HepG2 (cell line): ENCODE results near the gene AAGAB. TPM values are rescaled to one million over a fixed set of nuclear protein-coding genes. Genes with fewer than 3 reads are reported as not detected.

Experiments
- ATAC-seq: fragments of 200-7000 bp; cut with Tn5 transposase; 3 replicates; pipeline ENCODE4 v1.9.1; 2020; ENCODE audit warnings: mild to moderate bottlenecking, moderate library complexity
- BruUV-seq: library from RNA; stranded (reverse); fragments of 400-500 nt; replicated peaks from 2 replicates; lab custom pipeline; 2021; lab: Mats Ljungman, UMichigan
- CTCF ChIA-PET: fragments of 300-600 bp; formaldehyde crosslinking; extraction: SDS; loops from one replicate; lab custom pipeline; 2021; ENCODE audit warnings: low total read pairs, inconsistent platforms, low intra/inter-chr PET ratio; lab: Yijun Ruan, JAX
- POLR2A ChIA-PET: fragments of 350-600 bp; sonication (Branson Sonifier 250); formaldehyde crosslinking; loops from one replicate; lab custom pipeline; 2020; ENCODE audit warnings: antibody characterized with exemption, inconsistent platforms; lab: Yijun Ruan, JAX
- DNase-seq: peaks from one replicate; pipeline ENCODE4 v3.0.0-alpha.2; 2015; ENCODE audit warnings: low spot score
- FAIRE-seq: peaks from 3 replicates; lab custom pipeline; 2011; peaks lifted over from hg19 to GRCh38; lab: Jason Lieb, UNC
- H2AFZ ChIP-seq: one replicate; pipeline ENCODE4 v1.6.1; 2011; ENCODE audit warnings: low read length, inconsistent platforms
- H3K27ac ChIP-seq: fragments of 300-600 bp; 3 replicates; pipeline ENCODE4 v1.8.0; 2011; ENCODE audit warnings: mixed run types, mild to moderate bottlenecking, mixed read lengths, low read length, inconsistent platforms; ENCODE audit not compliant: insufficient read depth; ENCODE audit errors: extremely low read length
- H3K27me3 ChIP-seq, 2 experiments: fragments of 200-600 bp in 1 of 2; 2 replicates in 1 of 2; 3 replicates in 1 of 2; pipeline versions ENCODE4 v1.6.0 to v1.8.0; 2011; ENCODE audit warnings: low read length in 2 of 2, mild to moderate bottlenecking in 2 of 2, moderate library complexity in 2 of 2, inconsistent platforms in 1 of 2; ENCODE audit not compliant: insufficient read depth in 2 of 2, control insufficient read depth in 1 of 2
- H3K36me3 ChIP-seq, 2 experiments: fragments of 200-600 bp in 1 of 2; replicated peaks in 1 of 2; 2 replicates in 1 of 2; 3 replicates in 1 of 2; pipeline versions ENCODE4 v1.5.1 to v1.8.0; 2011; ENCODE audit warnings: low read length in 2 of 2, inconsistent platforms in 1 of 2; ENCODE audit not compliant: insufficient read depth in 2 of 2, control insufficient read depth in 1 of 2
- H3K4me1 ChIP-seq: 2 replicates; pipeline ENCODE4 v1.5.1; 2012; ENCODE audit warnings: low read length, inconsistent platforms; ENCODE audit not compliant: insufficient read depth
- H3K4me2 ChIP-seq: 2 replicates; pipeline ENCODE4 v1.6.0; 2011; ENCODE audit warnings: low read depth, low read length, inconsistent platforms
- H3K4me3 ChIP-seq, 3 experiments: fragments of 200-600 bp in 1 of 3; sonication (generic), shearing (Covaris generic) in 1 of 3; replicated peaks in 1 of 3; 2 replicates each; pipeline ENCODE4 v1.5.1; 2011 to 2016; ENCODE audit warnings: low read length in 3 of 3, inconsistent platforms in 2 of 3, low read depth in 2 of 3, mild to moderate bottlenecking in 2 of 3, control low read depth in 1 of 3, mixed read lengths in 1 of 3; ENCODE audit not compliant: insufficient read depth in 1 of 3
- H3K79me2 ChIP-seq: one replicate; pipeline ENCODE4 v1.6.1; 2011; ENCODE audit warnings: low read length, inconsistent platforms; ENCODE audit not compliant: insufficient read depth
- H3K9ac ChIP-seq: 2 replicates; pipeline ENCODE4 v1.6.0; 2011; ENCODE audit warnings: mild to moderate bottlenecking, low read depth, low read length, inconsistent platforms; ENCODE audit not compliant: insufficient read depth
- H3K9me3 ChIP-seq: 2 replicates; pipeline ENCODE4 v1.5.1; 2012; ENCODE audit warnings: mild to moderate bottlenecking, low read length
- H4K20me1 ChIP-seq: 2 replicates; pipeline ENCODE4 v1.6.0; 2011; ENCODE audit warnings: inconsistent platforms, mild to moderate bottlenecking, low read length, moderate library complexity; ENCODE audit not compliant: insufficient read depth
- ETS1 ChIP-seq: sonication (generic); formaldehyde crosslinking; IDR thresholded peaks from 2 replicates; pipeline ENCODE4 v1.4.0; 2020; ENCODE audit warnings: missing genetic modification reagents
- GABPA ChIP-seq, 2 experiments: IDR thresholded peaks; 2 replicates each; pipeline ENCODE4 v1.6.1; 2011 to 2016; ENCODE audit warnings: low read depth in 2 of 2, low read length in 1 of 2, missing biosample characterization in 1 of 2, missing genetic modification characterization in 1 of 2
- JARID2 ChIP-seq: sonication (generic); formaldehyde crosslinking; IDR thresholded peaks from 2 replicates; pipeline ENCODE4 v1.8.1; 2023; ENCODE audit warnings: missing genetic modification reagents, inconsistent platforms; ENCODE audit not compliant: insufficient replicate concordance
- SETDB1 ChIP-seq: sonication (generic); formaldehyde crosslinking; IDR thresholded peaks from 2 replicates; pipeline ENCODE4 v1.5.1; 2020; ENCODE audit warnings: missing genetic modification reagents, mild to moderate bottlenecking, borderline replicate concordance
- SMAD1 ChIP-seq: sonication (generic); formaldehyde crosslinking; IDR thresholded peaks from 2 replicates; pipeline ENCODE4 v1.4.0; 2020; ENCODE audit warnings: missing genetic modification reagents, low read depth, mild to moderate bottlenecking, borderline replicate concordance
- THAP8 ChIP-seq: sonication (generic); formaldehyde crosslinking; IDR thresholded peaks from 2 replicates; pipeline ENCODE4 v1.5.1; 2020; ENCODE audit warnings: missing genetic modification reagents, mild to moderate bottlenecking, borderline replicate concordance
- ZBTB37 ChIP-seq: sonication (generic); formaldehyde crosslinking; IDR thresholded peaks from 2 replicates; pipeline ENCODE4 v1.4.0; 2020; ENCODE audit warnings: mild to moderate bottlenecking, missing genetic modification reagents
- ZFP82 ChIP-seq: sonication (generic); formaldehyde crosslinking; IDR thresholded peaks from 2 replicates; pipeline ENCODE4 v1.5.1; 2020; ENCODE audit warnings: mild to moderate bottlenecking, missing genetic modification reagents, borderline replicate concordance
- ZNF800 ChIP-seq: sonication (generic); formaldehyde crosslinking; IDR thresholded peaks from 2 replicates; pipeline ENCODE4 v1.4.0; 2020; ENCODE audit warnings: missing genetic modification reagents
- WGBS: methylation state at CpG from one replicate; pipeline ENCODE4 v1.1.6; 2017; ENCODE audit warnings: low lambda C conversion rate; 5-methylcytosine and 5-hydroxymethylcytosine counted together
- in situ Hi-C: cut with HindIII; loops from 2 replicates; pipeline ENCODE4 v1.10.0; 2017; ENCODE audit warnings: low pct_unique_long_range_greater_than_20kb; ENCODE audit not compliant: extremely low pct_ligation_motif_present
- intact Hi-C: fragments of 100-400 bp; cut with micrococcal nuclease; formaldehyde crosslinking; loops from one replicate; pipeline ENCODE4 v1.10.0; 2022; ENCODE audit not compliant: unreplicated experiment
- polyA plus RNA-seq, 8 experiments: library from polyadenylated mRNA; depleted of rRNA in 3 of 8; stranded (reverse) in 7 of 8; unstranded in 1 of 8; fragments of >200 nt; fragmentation: Illumina TruSeq in 4 of 8; extraction: Trizol in 4 of 8; gene quantifications; 2 replicates each; pipeline versions ENCODE4 v1.2.1 to v1.2.3, GENCODE V29; 2011 to 2016; ENCODE audit warnings: low read depth in 4 of 8, missing spikeins in 1 of 8, mixed read lengths in 1 of 8; ENCODE audit not compliant: insufficient read depth in 1 of 8
- total RNA-seq, 5 experiments: library from RNA; depleted of rRNA; stranded (reverse); fragments of >200 nt; fragmentation: Illumina TruSeq; extraction: Trizol; gene quantifications; 2 replicates each; pipeline ENCODE4 v1.2.3, GENCODE V29; 2016; ENCODE audit warnings: low read depth in 1 of 5

AAGAB gene
- total and polyA plus RNA-seq, 2 of the 13 experiments (the other 11 are each of a cell fraction or from before 2014, with no cell fraction given): 8.0 to 34.9 TPM

- no peak overlapping the region for H3K9ac ChIP-seq
- H3K27ac ChIP-seq: no peak overlapping the region
- DNase-seq: no peak
- CTCF ChIA-PET: no interaction called here
- H3K4me1 ChIP-seq: no peaks in the 10 kb centered on the region
- no peak overlapping the region for H3K4me2 ChIP-seq
- in situ Hi-C loops: no loop called here
- BruUV-seq: no TSS peak
- WGBS: 95% methylated on average over 4 of the region's 4 CpGs
- H4K20me1 ChIP-seq: no peaks in the 10 kb centered on the region
- no peaks in the 10 kb centered on the region for H3K79me2 ChIP-seq
- H3K9me3 ChIP-seq: no peaks in the 10 kb centered on the region
- peaks cover 0 to 9% of the 10 kb centered on the region in 2 experiments; a peak in 1 of 5 replicates for H3K36me3 ChIP-seq
- H2AFZ ChIP-seq: no peak overlapping the region
- TF ChIP-seq GABPA (IDR thresholded peaks at IDR 0.05; ENCODE audit: low read depth, low read length): no peak
- no peak for TF ChIP-seq GABPA (CRISPR knock-in tag; IDR thresholded peaks at IDR 0.05; ENCODE audit: low read depth)
- no peak for TF ChIP-seq ETS1 (CRISPR knock-in tag)
- no peak for TF ChIP-seq ZBTB37
- TF ChIP-seq SMAD1 (CRISPR knock-in tag): no peak
- TF ChIP-seq SETDB1 (CRISPR knock-in tag): no peak
- no peak for TF ChIP-seq ZFP82
- TF ChIP-seq JARID2 (CRISPR knock-in tag): no peak
- no peak for TF ChIP-seq ZNF800
- no peak for TF ChIP-seq THAP8 (CRISPR knock-in tag)
- TF ChIP-seq, all 625 proteins: peak for 0
- H3K27me3 ChIP-seq: no peaks in the 10 kb centered on the region
- POLR2A ChIA-PET: no interaction called here
- intact Hi-C loops: no loop called here
- FAIRE-seq (no peak), ATAC-seq (no peak)
- H3K4me3 ChIP-seq: no peak overlapping the region
These were observed 41.6 kb downstream of the AAGAB start for GRCh38 chr15:67212684-67213367.
